ENCODE data around the gene TRIP13.
"Not testable (repeated sequence)": the region's sequence is repeated elsewhere in the genome, so short reads cannot be mapped to it uniquely, and the experiment has no call there.

The TRIP13 gene

GRCh38 chr5:921456-922435 lies 29.1 kb downstream of the TRIP13 start:
- DNase-seq (ENCODE audit: low read depth), result no peak
- TF ChIP-seq CTCF (conservative IDR thresholded peaks at IDR 0.05; ENCODE audit: low read depth, low read length), result no peak
- H3K4me3 ChIP-seq (ENCODE audit: low read length), result no peak overlapping the region

- DNase-seq (ENCODE audit: low read depth), result no peak
- no peak overlapping the region for H3K4me3 ChIP-seq (ENCODE audit: low read length)
- TF ChIP-seq CTCF (conservative IDR thresholded peaks at IDR 0.05; ENCODE audit: low read depth, low read length), result no peak
Measured at GRCh38 chr5:922436-923280, 30.0 kb downstream of the TRIP13 start.

GRCh38 chr5:923281-923873 lies 30.7 kb downstream of the TRIP13 start:
- no peak for DNase-seq (ENCODE audit: low read depth)
- peak; percentile 91 for TF ChIP-seq CTCF (conservative IDR thresholded peaks at IDR 0.05; ENCODE audit: low read depth, low read length)
- no peak overlapping the region for H3K4me3 ChIP-seq (ENCODE audit: low read length)

- peak overlapping the region; percentile 15 for H3K4me3 ChIP-seq (ENCODE audit: low read length)
- DNase-seq (ENCODE audit: low read depth), result no peak
- TF ChIP-seq CTCF (conservative IDR thresholded peaks at IDR 0.05; ENCODE audit: low read depth, low read length), result peak; percentile 47
Measured at GRCh38 chr5:926417-927171, 33.9 kb downstream of the TRIP13 start.

- no peak for DNase-seq (ENCODE audit: low read depth)
- no peak overlapping the region for H3K4me3 ChIP-seq (ENCODE audit: low read length)
- TF ChIP-seq CTCF (conservative IDR thresholded peaks at IDR 0.05; ENCODE audit: low read depth, low read length), result no peak
Measured at GRCh38 chr5:927172-928015, 34.7 kb downstream of the TRIP13 start.

- not testable (repeated sequence) for H3K4me3 ChIP-seq (ENCODE audit: low read length); DNase-seq (ENCODE audit: low read depth)
Measured at GRCh38 chr5:929182-929581, 36.5 kb downstream of the TRIP13 start.
